ENCODE data around the gene SLC2A4RG. TPM values are rescaled to one million over a fixed set of nuclear protein-coding genes. Genes with fewer than 3 reads are reported as not detected.

SLC2A4RG gene
- total RNA-seq, 1 donor from 2014 or later = 80.7 TPM

- TF ChIP-seq CTCF (IDR thresholded peaks at IDR 0.05) = no peak
- Mint-ChIP-seq H3K27ac (ENCODE audit: unreplicated experiment) (no peak overlapping the region), H3K9me3 (ENCODE audit: unreplicated experiment) (no peaks in the 10 kb centered on the region), H3K4me3 (ENCODE audit: unreplicated experiment) (peak overlapping the region; percentile 74), H3K4me1 (ENCODE audit: unreplicated experiment) (no peaks in the 10 kb centered on the region), H3K36me3 (ENCODE audit: unreplicated experiment) (peaks cover 7% of the 10 kb centered on the region), H3K27me3 (ENCODE audit: unreplicated experiment) (no peaks in the 10 kb centered on the region)
- no peak for DNase-seq (ENCODE audit: extremely low spot score, unreplicated experiment)
Measured at GRCh38 chr20:63741354-63741675, 1.7 kb downstream of the SLC2A4RG start.

- H3K9me3 Mint-ChIP-seq (ENCODE audit: unreplicated experiment) = no peaks in the 10 kb centered on the region
- no peaks in the 10 kb centered on the region for H3K27me3 Mint-ChIP-seq (ENCODE audit: unreplicated experiment)
- peak overlapping the region; percentile 74 for H3K4me3 Mint-ChIP-seq (ENCODE audit: unreplicated experiment)
- H3K36me3 Mint-ChIP-seq (ENCODE audit: unreplicated experiment) = peaks cover 7% of the 10 kb centered on the region
- no peaks in the 10 kb centered on the region for H3K4me1 Mint-ChIP-seq (ENCODE audit: unreplicated experiment)
- DNase-seq (ENCODE audit: extremely low spot score, unreplicated experiment) = no peak
- TF ChIP-seq CTCF (IDR thresholded peaks at IDR 0.05) = no peak
- no peak overlapping the region for H3K27ac Mint-ChIP-seq (ENCODE audit: unreplicated experiment)
Measured at GRCh38 chr20:63741676-63742380, 2.3 kb downstream of the SLC2A4RG start.

GRCh38 chr20:63742381-63743024 lies 2.9 kb downstream of the SLC2A4RG start:
- no peaks in the 10 kb centered on the region for H3K4me1 Mint-ChIP-seq (ENCODE audit: unreplicated experiment)
- DNase-seq (ENCODE audit: extremely low spot score, unreplicated experiment) = no peak

GRCh38 chr20:63743210-63743970 lies 3.8 kb downstream of the SLC2A4RG start:
- no peak overlapping the region for H3K27ac Mint-ChIP-seq (ENCODE audit: unreplicated experiment)
- peaks cover 7% of the 10 kb centered on the region for H3K36me3 Mint-ChIP-seq (ENCODE audit: unreplicated experiment)
- H3K4me3 Mint-ChIP-seq (ENCODE audit: unreplicated experiment) = no peak overlapping the region

More at GRCh38 chr20:63742381-63743024, 2.9 kb downstream of the SLC2A4RG start:
- no peak overlapping the region for H3K4me3 Mint-ChIP-seq (ENCODE audit: unreplicated experiment)
- TF ChIP-seq CTCF (IDR thresholded peaks at IDR 0.05) = no peak
- peaks cover 7% of the 10 kb centered on the region for H3K36me3 Mint-ChIP-seq (ENCODE audit: unreplicated experiment)
- H3K27ac Mint-ChIP-seq (ENCODE audit: unreplicated experiment) = no peak overlapping the region
- no peaks in the 10 kb centered on the region for H3K27me3 Mint-ChIP-seq (ENCODE audit: unreplicated experiment)
- no peaks in the 10 kb centered on the region for H3K9me3 Mint-ChIP-seq (ENCODE audit: unreplicated experiment)

More at GRCh38 chr20:63743210-63743970, 3.8 kb downstream of the SLC2A4RG start:
- no peaks in the 10 kb centered on the region for H3K9me3 Mint-ChIP-seq (ENCODE audit: unreplicated experiment)
- no peaks in the 10 kb centered on the region for H3K4me1 Mint-ChIP-seq (ENCODE audit: unreplicated experiment)
- no peaks in the 10 kb centered on the region for H3K27me3 Mint-ChIP-seq (ENCODE audit: unreplicated experiment)
- no peak for DNase-seq (ENCODE audit: extremely low spot score, unreplicated experiment)
- TF ChIP-seq CTCF (IDR thresholded peaks at IDR 0.05) = no peak
